Activated naive CD8-positive, alpha-beta T cell treated with anti-CD3 and anti-CD28 coated beads for 36 hours (primary cell): ENCODE results near the gene GNS. TPM values are rescaled to one million over a fixed set of nuclear protein-coding genes. Genes with fewer than 3 reads are reported as not detected.
"Not testable (repeated sequence)": the region's sequence is repeated elsewhere in the genome, so short reads cannot be mapped to it uniquely, and the experiment has no call there.

ENCODE experiments used
- DNase-seq: peaks from one replicate; pipeline ENCODE4 v3.0.0; 2021
- H3K27ac Mint-ChIP-seq: one replicate; pipeline ENCODE4 v1.8.0; 2022; ENCODE audit warnings: mild to moderate bottlenecking, moderate library complexity, mixed read lengths
- H3K27me3 Mint-ChIP-seq: one replicate; pipeline ENCODE4 v1.8.0; 2022; ENCODE audit warnings: mild to moderate bottlenecking, mixed read lengths
- H3K36me3 Mint-ChIP-seq: one replicate; pipeline ENCODE4 v1.8.0; 2021; ENCODE audit warnings: mild to moderate bottlenecking, mixed read lengths
- H3K4me1 Mint-ChIP-seq: one replicate; pipeline ENCODE4 v1.8.0; 2021; ENCODE audit warnings: mixed read lengths
- H3K4me3 Mint-ChIP-seq: one replicate; pipeline ENCODE4 v1.8.0; 2022; ENCODE audit warnings: mild to moderate bottlenecking, moderate library complexity, mixed read lengths
- H3K9me3 Mint-ChIP-seq: one replicate; pipeline ENCODE4 v1.8.0; 2022; ENCODE audit warnings: mixed read lengths
- total RNA-seq, 2 experiments: library from RNA; stranded (reverse); gene quantifications; one replicate each; pipeline ENCODE4 v1.2.3, GENCODE V29; 2021

Gene GNS
- total RNA-seq, result 10 to 100 TPM; 18.4 to 21.4 TPM

DNA sequence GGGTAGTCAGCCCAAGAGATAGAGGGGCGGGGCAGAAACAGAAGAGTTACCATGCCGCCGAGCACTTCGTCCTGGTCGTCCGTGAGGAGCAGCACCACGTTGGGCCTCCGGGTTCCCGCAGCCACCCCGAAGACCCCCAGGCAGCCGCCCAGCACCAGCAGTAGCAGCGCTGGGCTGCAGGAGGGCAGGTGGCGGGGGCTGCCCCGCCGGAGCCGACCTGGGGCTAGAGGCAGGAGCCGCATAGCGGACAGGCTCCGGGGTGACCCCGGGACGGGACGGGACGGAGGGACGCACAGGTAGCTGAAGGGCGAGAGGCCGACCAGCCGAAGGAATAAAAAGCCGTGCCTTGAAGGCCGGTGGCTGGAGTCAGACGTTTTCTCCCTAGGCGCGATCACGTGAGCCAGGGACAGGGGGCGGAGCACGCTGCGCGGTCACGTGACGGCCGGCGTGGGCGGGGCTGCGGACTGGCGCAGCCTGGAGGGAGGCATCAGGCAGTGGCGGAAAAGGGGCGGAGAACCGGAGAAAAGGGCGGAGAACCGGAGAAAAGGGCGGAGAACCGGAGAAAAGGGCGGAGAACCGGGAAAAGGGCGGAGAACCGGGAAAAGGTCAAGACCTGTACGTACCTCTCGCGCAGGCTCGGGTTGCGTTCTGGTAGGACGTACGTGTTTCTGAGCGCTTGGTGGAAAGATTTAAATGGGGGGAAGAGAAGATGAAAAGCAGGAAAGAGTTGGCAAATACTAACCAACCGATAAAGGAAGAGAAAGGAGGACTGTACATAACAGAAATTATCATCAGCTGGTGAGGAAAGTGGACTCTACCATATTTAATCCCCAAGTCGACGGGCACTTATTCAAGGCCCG is at the start of gene GNS:
Gene GNS (minus strand): TSS at position 372 of the 860 bp plus-strand sequence. CDS start 130 bp downstream, at position 242.
- DNase-seq, result peak; percentile 95
- Mint-ChIP-seq H3K4me3 (peak within 1 kb of the TSS; percentile 89), H3K4me1 (peaks cover 41% of the 10 kb centered on the region), H3K27me3 (no peaks in the 10 kb centered on the region), H3K36me3 (peaks cover 14% of the 10 kb centered on the region), H3K9me3 (no peaks in the 10 kb centered on the region), H3K27ac (peak within 1 kb of the TSS; percentile 90)

DNA sequence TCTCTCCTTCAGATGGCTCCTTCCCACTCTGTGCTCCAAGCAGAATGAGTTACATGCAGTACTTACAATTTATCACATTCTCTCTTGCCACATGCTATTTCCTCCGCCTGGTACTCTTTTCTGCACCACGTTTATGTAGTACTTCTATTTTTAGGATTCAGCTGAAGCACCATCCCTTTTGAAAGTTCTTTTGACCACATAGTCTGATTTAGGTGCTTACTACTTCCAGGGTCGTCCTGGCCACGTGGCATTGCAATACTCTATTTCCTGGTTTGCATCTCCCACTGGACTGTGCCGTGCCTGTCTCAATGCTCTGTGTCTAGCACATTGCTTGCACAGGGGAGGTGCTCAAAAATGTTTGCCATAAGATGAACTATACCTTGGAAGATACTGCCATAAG is 48.9 kb upstream of the GNS start:
- Mint-ChIP-seq H3K27ac (no peak overlapping the region), H3K27me3 (peaks cover 43% of the 10 kb centered on the region), H3K9me3 (peaks cover 2% of the 10 kb centered on the region), H3K4me1 (peaks cover 3% of the 10 kb centered on the region), H3K36me3 (no peaks in the 10 kb centered on the region), H3K4me3 (no peak overlapping the region)
- no peak for DNase-seq

DNA sequence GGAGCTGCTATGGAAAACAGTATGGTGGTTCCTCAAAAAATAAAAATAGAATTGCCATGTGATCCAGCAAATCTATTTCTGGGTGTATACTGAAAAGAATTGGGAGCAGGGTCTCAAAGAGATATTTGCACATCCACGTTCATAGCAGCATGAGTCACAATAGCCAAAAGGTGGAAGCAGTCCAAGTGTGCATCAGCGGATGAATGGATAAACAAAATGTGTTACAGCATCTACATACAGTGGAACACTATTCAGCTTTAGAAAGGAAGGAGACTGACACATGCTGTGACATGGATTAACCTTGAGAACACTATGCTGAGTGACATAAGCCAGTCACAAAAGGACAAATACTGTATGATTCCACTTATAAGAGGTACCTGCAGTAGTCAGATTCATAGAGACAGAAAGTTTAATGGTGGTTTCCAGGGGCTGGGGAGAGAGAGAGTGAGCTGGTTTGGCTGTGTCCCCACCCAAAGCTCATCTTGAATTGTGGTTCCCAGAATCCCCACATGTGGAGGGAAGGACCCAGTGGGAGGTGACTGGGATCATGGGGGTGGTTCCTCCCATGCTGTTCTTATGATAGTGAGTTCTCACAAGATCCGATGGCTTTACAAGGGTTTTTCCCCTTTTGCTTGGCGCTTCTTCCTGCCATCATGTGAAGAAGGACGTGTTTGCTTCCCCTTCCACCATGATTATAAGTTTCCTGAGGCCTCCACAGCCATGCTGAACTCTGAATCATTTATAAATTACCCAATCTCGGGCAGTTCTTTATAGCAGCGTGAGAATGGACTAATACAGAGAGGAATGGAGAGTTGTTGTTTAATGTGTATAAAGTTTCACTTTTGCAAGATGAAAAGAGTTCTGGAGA is 47.6 kb upstream of the GNS start:
- Mint-ChIP-seq H3K4me1 (peaks cover 5% of the 10 kb centered on the region), H3K27me3 (peaks cover 43% of the 10 kb centered on the region), H3K4me3 (no peak overlapping the region), H3K36me3 (no peaks in the 10 kb centered on the region), H3K9me3 (peaks cover 2% of the 10 kb centered on the region), H3K27ac (no peak overlapping the region)
- DNase-seq, result no peak

DNA sequence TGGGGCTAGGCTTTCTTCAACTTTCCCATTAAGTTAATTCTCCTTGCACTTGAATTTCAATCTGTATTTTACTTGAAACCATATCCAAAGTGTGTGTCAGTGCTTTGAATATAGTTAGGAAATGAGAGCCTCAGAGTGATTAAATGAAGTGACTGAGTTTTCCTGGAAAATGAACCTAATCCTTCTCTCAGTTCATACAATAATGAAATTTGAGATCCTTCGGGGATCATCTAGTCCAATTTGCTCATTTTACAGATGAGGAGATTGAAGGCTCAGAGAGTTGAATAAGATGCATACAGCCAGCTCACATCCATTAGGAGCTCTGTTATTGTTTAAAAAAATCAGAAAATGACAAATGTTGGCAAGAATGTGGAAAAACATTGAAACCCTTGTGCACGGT is 47.0 kb upstream of the GNS start:
- peaks cover 5% of the 10 kb centered on the region for H3K4me1 Mint-ChIP-seq
- H3K27ac Mint-ChIP-seq, result no peak overlapping the region
- peaks cover 2% of the 10 kb centered on the region for H3K9me3 Mint-ChIP-seq
- peaks cover 46% of the 10 kb centered on the region for H3K27me3 Mint-ChIP-seq
- H3K4me3 Mint-ChIP-seq, result no peak overlapping the region
- no peaks in the 10 kb centered on the region for H3K36me3 Mint-ChIP-seq
- no peak for DNase-seq

DNA sequence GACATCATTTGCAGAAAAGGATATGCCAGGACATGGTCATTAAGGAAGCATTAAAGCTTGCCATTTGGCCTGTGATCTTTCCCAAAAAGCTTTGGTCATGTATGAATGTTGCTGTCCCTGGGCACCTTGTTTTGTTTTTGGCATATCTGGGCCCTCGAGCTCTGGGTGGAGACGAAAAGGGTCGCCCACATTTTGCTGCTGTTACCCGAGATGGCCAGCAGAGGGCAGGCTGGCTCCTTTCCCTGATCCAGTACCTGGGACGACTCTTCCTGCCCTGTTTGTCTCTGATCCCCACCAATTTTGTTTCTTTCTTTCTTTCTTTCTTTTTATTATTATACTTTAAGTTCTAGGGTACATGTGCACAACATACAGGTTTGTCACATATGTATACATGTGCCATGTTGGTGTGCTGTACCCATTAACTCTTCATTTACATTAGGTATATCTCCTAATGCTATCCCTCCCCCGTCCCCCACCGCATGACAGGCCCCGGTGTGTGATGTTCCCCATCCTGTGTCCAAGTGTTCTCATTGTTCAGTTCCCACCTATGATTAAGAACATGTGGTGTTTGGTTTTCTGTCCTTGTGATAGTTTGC is 43.1 kb upstream of the GNS start:
- not testable (repeated sequence) for H3K9me3 Mint-ChIP-seq, H3K36me3 Mint-ChIP-seq, H3K4me3 Mint-ChIP-seq, H3K4me1 Mint-ChIP-seq, H3K27ac Mint-ChIP-seq
- H3K27me3 Mint-ChIP-seq, result peaks cover 45% of the 10 kb centered on the region
- peak; percentile 52 for DNase-seq

DNA sequence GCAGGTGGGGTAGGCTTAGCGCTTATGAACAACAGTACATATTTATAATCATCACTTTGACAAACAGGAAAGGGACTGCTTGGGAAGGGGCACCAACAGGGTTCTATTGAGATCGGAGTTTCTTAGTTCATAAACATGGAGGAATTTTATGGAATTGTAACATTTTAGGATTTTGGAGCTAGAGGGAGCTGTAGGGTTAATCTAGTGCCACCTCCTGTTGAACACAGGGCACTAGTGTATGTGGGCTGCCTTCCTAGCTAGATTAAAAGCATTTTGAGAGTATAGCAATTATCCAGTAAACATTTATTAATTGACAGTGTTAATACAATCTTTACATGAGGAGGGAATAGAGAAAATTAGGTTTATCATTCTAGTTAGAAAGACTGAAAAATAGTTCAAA is 42.2 kb upstream of the GNS start:
- H3K27ac Mint-ChIP-seq, result no peak overlapping the region
- H3K4me3 Mint-ChIP-seq, result no peak overlapping the region
- H3K9me3 Mint-ChIP-seq, result no peaks in the 10 kb centered on the region
- H3K36me3 Mint-ChIP-seq, result no peaks in the 10 kb centered on the region
- H3K4me1 Mint-ChIP-seq, result peaks cover 2% of the 10 kb centered on the region
- peaks cover 37% of the 10 kb centered on the region for H3K27me3 Mint-ChIP-seq
- no peak for DNase-seq

DNA sequence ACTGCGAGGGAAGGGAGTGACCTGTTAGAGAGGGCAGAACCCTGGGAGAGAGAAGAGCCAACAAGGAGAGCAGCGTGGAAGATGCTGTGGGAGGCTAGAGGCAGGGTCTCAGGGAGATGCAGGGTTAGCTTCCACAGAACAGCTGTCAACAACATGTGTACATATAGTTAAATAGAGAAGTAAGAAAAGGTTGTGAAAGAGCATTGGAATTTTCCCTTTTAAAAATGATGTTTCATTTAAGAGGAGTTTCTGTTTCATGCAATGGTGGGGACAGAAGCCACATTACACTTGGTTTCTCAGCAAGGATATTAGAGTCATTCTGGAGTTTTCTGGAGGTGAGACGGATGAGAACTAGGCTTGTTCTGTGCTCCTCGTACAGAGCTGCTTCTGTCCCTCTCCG is 41.4 kb upstream of the GNS start:
- no peaks in the 10 kb centered on the region for H3K36me3 Mint-ChIP-seq
- H3K27ac Mint-ChIP-seq, result no peak overlapping the region
- H3K27me3 Mint-ChIP-seq, result peaks cover 32% of the 10 kb centered on the region
- DNase-seq, result no peak
- no peak overlapping the region for H3K4me3 Mint-ChIP-seq
- peaks cover 2% of the 10 kb centered on the region for H3K4me1 Mint-ChIP-seq
- no peaks in the 10 kb centered on the region for H3K9me3 Mint-ChIP-seq

DNA sequence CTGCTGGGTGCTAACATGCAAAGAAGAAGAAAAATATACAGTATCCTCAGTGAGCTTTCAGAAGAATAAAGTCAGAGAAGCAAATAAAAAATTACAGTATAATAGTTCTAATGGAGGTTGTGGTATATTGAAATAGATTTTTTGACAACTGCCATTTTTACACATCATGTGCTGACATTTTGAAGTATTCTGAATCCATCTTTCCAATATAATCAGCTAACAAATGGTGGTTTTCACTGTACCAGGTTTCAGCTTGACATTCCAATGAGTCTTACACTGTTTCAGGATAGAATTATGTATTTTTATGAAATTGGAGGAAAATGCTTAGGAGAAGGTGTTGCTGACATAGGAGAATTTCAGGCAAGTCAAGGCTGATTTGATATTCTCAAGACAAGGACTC is 39.0 kb upstream of the GNS start:
- Mint-ChIP-seq H3K4me3 (no peak overlapping the region), H3K27me3 (peaks cover 26% of the 10 kb centered on the region), H3K27ac (no peak overlapping the region), H3K36me3 (no peaks in the 10 kb centered on the region), H3K4me1 (peaks cover 2% of the 10 kb centered on the region), H3K9me3 (no peaks in the 10 kb centered on the region)
- no peak for DNase-seq

DNA sequence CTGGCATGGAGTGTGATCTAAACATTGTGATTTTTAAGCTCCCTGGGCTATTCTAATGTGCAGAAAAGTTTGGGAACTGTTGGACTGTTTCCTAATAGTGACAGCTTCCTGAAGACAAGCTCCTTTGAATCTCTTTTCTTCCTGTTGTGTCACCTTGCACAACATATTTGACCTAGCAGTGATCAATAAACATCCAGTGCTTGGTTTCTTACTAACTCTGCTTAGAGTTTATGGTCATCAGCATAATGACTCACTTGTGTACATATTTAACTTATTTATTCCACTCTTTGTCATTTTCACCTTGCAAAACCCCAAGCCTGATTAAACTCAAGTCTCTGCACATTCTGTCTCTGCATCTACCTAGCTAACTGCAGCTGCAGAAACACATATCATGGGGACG is 38.0 kb upstream of the GNS start:
- Mint-ChIP-seq H3K4me1 (peaks cover under 1% of the 10 kb centered on the region), H3K27ac (no peak overlapping the region), H3K36me3 (no peaks in the 10 kb centered on the region), H3K27me3 (peaks cover 24% of the 10 kb centered on the region), H3K4me3 (no peak overlapping the region), H3K9me3 (no peaks in the 10 kb centered on the region)
- no peak for DNase-seq

DNA sequence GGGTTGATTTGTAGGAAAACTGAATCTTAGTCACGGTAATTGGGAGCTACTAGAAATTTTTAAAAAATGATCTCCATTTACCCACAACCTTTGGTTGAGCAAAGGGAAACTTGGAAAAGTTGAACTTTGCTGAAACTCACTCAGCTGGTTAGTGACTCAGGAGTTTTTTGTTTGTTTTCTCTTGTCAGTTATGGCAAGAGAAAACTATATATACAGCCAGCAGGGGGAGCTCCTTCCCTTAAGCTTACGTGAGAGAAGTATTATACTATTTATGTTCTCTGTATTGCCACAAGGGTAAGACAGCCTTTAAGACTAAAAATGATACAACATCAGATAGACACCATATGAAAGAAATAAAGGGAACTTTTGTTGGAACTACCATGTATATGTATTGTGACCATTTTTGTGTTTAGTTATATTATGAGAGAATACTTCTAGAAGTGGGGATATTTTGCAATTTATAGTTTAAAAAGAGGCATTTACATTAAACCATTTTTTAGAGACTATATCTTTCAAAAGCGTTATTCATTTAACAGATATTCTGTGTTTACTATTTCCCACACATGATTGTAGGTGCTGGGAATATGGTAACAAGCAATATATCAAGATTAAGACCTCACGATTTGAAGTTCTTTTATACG is 37.1 kb upstream of the GNS start:
- no peaks in the 10 kb centered on the region for H3K4me1 Mint-ChIP-seq
- no peaks in the 10 kb centered on the region for H3K9me3 Mint-ChIP-seq
- peak; percentile 30 for DNase-seq
- no peak overlapping the region for H3K4me3 Mint-ChIP-seq
- H3K27me3 Mint-ChIP-seq, result peaks cover 20% of the 10 kb centered on the region
- no peak overlapping the region for H3K27ac Mint-ChIP-seq
- H3K36me3 Mint-ChIP-seq, result no peaks in the 10 kb centered on the region

DNA sequence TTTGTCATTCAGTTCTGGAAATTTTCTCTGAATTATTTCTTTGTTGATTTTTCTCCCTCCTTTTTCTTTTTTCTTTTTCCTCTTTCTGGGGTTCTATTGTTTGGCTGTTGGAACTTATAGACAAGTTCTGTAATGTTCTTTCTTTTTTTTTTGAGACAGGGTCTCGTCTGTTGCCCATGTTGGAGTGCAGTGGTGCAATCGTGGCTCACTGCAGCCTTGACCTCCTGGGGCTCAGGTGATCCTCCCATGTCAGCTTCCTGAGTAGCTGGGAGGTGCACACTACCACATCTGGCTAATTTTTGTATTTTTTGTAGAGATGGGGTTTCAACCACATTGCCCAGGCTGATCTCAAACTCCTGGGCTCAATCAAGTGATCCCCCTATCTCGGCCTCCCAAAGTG is 35.1 kb upstream of the GNS start:
- Mint-ChIP-seq H3K9me3 (no peaks in the 10 kb centered on the region), H3K4me1 (no peaks in the 10 kb centered on the region), H3K27me3 (peaks cover 3% of the 10 kb centered on the region), H3K4me3 (no peak overlapping the region), H3K36me3 (peaks cover 2% of the 10 kb centered on the region), H3K27ac (no peak overlapping the region)
- no peak for DNase-seq

DNA sequence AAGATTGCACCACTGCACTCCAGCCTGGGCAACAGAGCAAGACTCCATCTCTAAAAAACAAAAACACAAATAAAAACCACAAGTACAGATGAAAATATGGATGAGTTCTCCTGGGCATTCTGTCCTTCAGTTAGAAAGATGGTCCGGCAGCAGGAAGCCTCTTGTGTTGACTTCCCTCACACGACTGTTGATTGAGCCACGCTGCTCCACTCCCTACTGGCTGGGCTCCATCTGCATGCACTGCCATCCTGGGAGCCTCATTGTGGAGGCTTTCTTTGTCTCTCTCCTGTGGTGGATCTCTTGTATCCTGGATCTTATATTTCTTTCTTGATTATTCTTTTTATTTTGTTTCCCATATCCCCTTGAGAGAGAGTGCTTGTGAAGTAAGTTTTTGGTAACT is 34.4 kb upstream of the GNS start:
- peaks cover 2% of the 10 kb centered on the region for H3K36me3 Mint-ChIP-seq
- H3K9me3 Mint-ChIP-seq, result no peaks in the 10 kb centered on the region
- no peak overlapping the region for H3K27ac Mint-ChIP-seq
- no peak overlapping the region for H3K4me3 Mint-ChIP-seq
- H3K4me1 Mint-ChIP-seq, result no peaks in the 10 kb centered on the region
- no peak for DNase-seq
- peaks cover 3% of the 10 kb centered on the region for H3K27me3 Mint-ChIP-seq

DNA sequence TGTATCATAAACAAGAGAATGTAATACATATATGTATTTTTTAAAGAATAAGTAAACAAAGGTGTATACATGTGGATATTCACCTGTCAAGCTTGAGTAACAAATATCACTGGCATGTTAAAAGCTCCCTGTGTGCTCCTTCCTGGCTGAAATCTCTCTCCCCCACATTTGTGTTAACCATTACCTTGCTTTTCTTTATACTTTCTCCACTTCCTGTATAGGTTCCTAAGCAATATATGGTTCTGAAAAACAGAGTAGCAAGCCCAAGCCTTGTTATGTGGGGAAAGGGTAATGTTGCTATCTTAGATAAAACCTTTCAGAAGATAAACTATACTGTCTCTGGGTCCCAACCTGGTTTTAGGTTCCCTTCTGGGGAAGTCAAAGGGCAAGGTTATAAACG is 32.9 kb upstream of the GNS start:
- DNase-seq, result no peak
- Mint-ChIP-seq H3K36me3 (peaks cover 2% of the 10 kb centered on the region), H3K27ac (no peak overlapping the region), H3K4me1 (no peaks in the 10 kb centered on the region), H3K27me3 (peaks cover 3% of the 10 kb centered on the region), H3K4me3 (no peak overlapping the region), H3K9me3 (no peaks in the 10 kb centered on the region)

DNA sequence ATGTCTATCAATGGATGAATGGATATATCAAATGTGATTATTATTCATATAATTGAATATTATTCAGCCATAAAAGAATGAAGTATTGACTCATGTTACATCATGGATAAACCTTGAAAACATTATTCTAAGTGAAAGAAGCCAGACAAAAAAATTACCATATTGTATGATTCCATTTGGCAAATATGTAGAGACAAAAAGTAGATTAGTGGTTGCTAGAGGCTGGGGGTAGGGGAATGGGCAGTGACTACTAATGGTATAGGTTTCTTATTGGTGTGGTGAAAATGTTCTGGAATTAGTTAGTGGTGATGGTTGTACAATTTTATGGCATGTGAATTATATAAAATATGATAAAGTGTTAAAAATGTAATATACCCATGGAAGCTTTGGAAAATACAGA is 31.8 kb upstream of the GNS start:
- H3K27me3 Mint-ChIP-seq, result peaks cover 3% of the 10 kb centered on the region
- no peak for DNase-seq
- H3K4me1 Mint-ChIP-seq, result no peaks in the 10 kb centered on the region
- no peak overlapping the region for H3K4me3 Mint-ChIP-seq
- H3K9me3 Mint-ChIP-seq, result no peaks in the 10 kb centered on the region
- no peak overlapping the region for H3K27ac Mint-ChIP-seq
- peaks cover 2% of the 10 kb centered on the region for H3K36me3 Mint-ChIP-seq

DNA sequence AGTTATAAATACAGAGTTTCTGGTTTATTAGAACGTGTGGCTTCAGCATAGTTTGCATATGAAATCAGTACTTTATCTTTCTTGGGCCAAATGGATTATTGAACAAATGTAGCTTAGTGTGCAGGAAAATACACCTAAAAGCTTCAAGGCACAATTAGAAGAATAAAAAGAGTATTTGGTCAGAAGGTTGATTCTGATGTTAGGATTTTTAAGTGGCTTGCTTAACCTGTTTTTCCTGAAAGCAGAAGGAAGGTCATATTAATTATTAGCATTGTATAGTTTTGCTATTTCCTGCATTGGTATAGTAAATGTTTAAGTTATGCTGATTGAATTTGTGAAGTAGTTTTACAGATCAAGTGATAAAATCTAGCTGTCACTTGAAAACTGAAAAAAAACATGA is 31.0 kb upstream of the GNS start:
- Mint-ChIP-seq H3K9me3 (no peaks in the 10 kb centered on the region), H3K27ac (no peak overlapping the region), H3K27me3 (peaks cover 3% of the 10 kb centered on the region), H3K4me3 (no peak overlapping the region), H3K36me3 (peaks cover 2% of the 10 kb centered on the region), H3K4me1 (no peaks in the 10 kb centered on the region)
- DNase-seq, result no peak
